GM18508 (cell line): ENCODE results near the gene NFKB1.

Source experiments
- ATAC-seq: cut with Tn5 transposase; IDR thresholded peaks from one replicate; pipeline ENCODE4 v1.9.1; 2021; ENCODE audit warnings: moderate number of reproducible peaks; ENCODE audit not compliant: insufficient read depth, unreplicated experiment

The NFKB1 gene

GRCh38 chr4:102592256-102592655 lies 91.1 kb downstream of the NFKB1 start:
- no peak for ATAC-seq

GRCh38 chr4:102593147-102593546 lies 92.0 kb downstream of the NFKB1 start:
- ATAC-seq = no peak

- ATAC-seq = no peak
Measured at GRCh38 chr4:102594000-102594399, 92.8 kb downstream of the NFKB1 start.

GRCh38 chr4:102596532-102596931 lies 95.4 kb downstream of the NFKB1 start:
- no peak for ATAC-seq

GRCh38 chr4:102598086-102598761 lies 97.1 kb downstream of the NFKB1 start:
- ATAC-seq = peak; percentile 77

GRCh38 chr4:102598762-102599374 lies 97.7 kb downstream of the NFKB1 start:
- no peak for ATAC-seq

GRCh38 chr4:102599455-102599854 lies 98.3 kb downstream of the NFKB1 start:
- no peak for ATAC-seq

- no peak for ATAC-seq
Measured at GRCh38 chr4:102599886-102600285, 98.7 kb downstream of the NFKB1 start.

- no peak for ATAC-seq
Measured at GRCh38 chr4:102600689-102601088, 99.5 kb downstream of the NFKB1 start.

GRCh38 chr4:102601586-102602227 lies 100.5 kb downstream of the NFKB1 start:
- no peak for ATAC-seq

- no peak for ATAC-seq
Measured at GRCh38 chr4:102604222-102604940, 103.2 kb downstream of the NFKB1 start.

- no peak for ATAC-seq
Measured at GRCh38 chr4:102606261-102606660, 105.1 kb downstream of the NFKB1 start.

- ATAC-seq = no peak
Measured at GRCh38 chr4:102606846-102607450, 105.8 kb downstream of the NFKB1 start.

GRCh38 chr4:102608190-102608589 lies 107.0 kb downstream of the NFKB1 start:
- ATAC-seq = no peak

- ATAC-seq = no peak
Measured at GRCh38 chr4:102610007-102610406, 108.8 kb downstream of the NFKB1 start.

- no peak for ATAC-seq
Measured at GRCh38 chr4:102610476-102610875, 109.3 kb downstream of the NFKB1 start.

GRCh38 chr4:102612210-102612609 lies 111.1 kb downstream of the NFKB1 start:
- no peak for ATAC-seq

GRCh38 chr4:102612824-102613366 lies 111.7 kb downstream of the NFKB1 start:
- ATAC-seq = no peak

- no peak for ATAC-seq
Measured at GRCh38 chr4:102614801-102615200, 113.6 kb downstream of the NFKB1 start.

- no peak for ATAC-seq
Measured at GRCh38 chr4:102616636-102617035, 115.5 kb downstream of the NFKB1 start.
